Endothelial cell of umbilical vein (primary cell): ENCODE measurements around the gene WLS. TPM values are rescaled to one million over a fixed set of nuclear protein-coding genes. Genes with fewer than 3 reads are reported as not detected.

Experiments used
- BruUV-seq: library from RNA; stranded (reverse); fragments of 400-500 nt; replicated peaks from 2 replicates; lab custom pipeline; 2021; lab: Mats Ljungman, UMichigan
- CTCF ChIA-PET: fragments of 300-600, 350-600 bp; sonication (Branson Sonifier 250); formaldehyde crosslinking; loops from one replicate; lab custom pipeline; 2021; ENCODE audit warnings: antibody characterized with exemption, inconsistent platforms; lab: Charles Lee
- POLR2A ChIA-PET: fragments of 300-600, 350-600 bp; sonication (Branson Sonifier 250); formaldehyde crosslinking; loops from one replicate; lab custom pipeline; 2021; ENCODE audit warnings: antibody characterized with exemption, inconsistent platforms; lab: Charles Lee
- DNase-seq: peaks from one replicate; pipeline ENCODE4 v3.0.0-alpha.2; 2011; ENCODE audit warnings: low read depth, low spot score
- FAIRE-seq: peaks from 2 replicates; lab custom pipeline; 2011; peaks lifted over from hg19 to GRCh38; lab: Jason Lieb, UNC
- H2AFZ ChIP-seq: 2 replicates; pipeline ENCODE4 v1.6.0; 2012; ENCODE audit warnings: low read depth, low read length, control low read depth, inconsistent platforms
- H3K27ac ChIP-seq: 2 replicates; pipeline ENCODE4 v1.5.1; 2011; ENCODE audit warnings: low read depth, mild to moderate bottlenecking, control low read depth, low read length, moderate library complexity; ENCODE audit not compliant: insufficient read depth
- H3K27me3 ChIP-seq, 2 experiments: 2 replicates each; pipeline versions ENCODE4 v1.6.0 to v1.6.1; 2011; ENCODE audit warnings: low read length in 2 of 2, mixed read lengths in 1 of 2; ENCODE audit not compliant: control insufficient read depth in 2 of 2, insufficient read depth in 2 of 2
- H3K36me3 ChIP-seq, 2 experiments: 2 replicates in 1 of 2; 3 replicates in 1 of 2; pipeline ENCODE4 v1.5.1; 2011; ENCODE audit warnings: low read length in 2 of 2, mild to moderate bottlenecking in 1 of 2, moderate library complexity in 1 of 2; ENCODE audit not compliant: control insufficient read depth in 2 of 2, insufficient read depth in 2 of 2; ENCODE audit errors: extremely low read depth in 1 of 2
- H3K4me1 ChIP-seq: 3 replicates; pipeline ENCODE4 v1.5.1; 2011; ENCODE audit warnings: mild to moderate bottlenecking, low read length; ENCODE audit not compliant: control insufficient read depth, insufficient read depth; ENCODE audit errors: extremely low read depth
- H3K4me2 ChIP-seq: 2 replicates; pipeline ENCODE4 v1.6.1; 2011; ENCODE audit warnings: low read length, control low read depth, mixed read lengths; ENCODE audit not compliant: insufficient read depth
- H3K4me3 ChIP-seq, 3 experiments: fragments of 200-600 bp in 1 of 3; sonication (generic), shearing (Covaris generic) in 1 of 3; replicated peaks in 1 of 3; 2 replicates each; pipeline ENCODE4 v1.5.1; 2011 to 2016; ENCODE audit warnings: control low read depth in 3 of 3, low read length in 3 of 3, mild to moderate bottlenecking in 2 of 3, inconsistent platforms in 1 of 3, low read depth in 1 of 3, moderate library complexity in 1 of 3; ENCODE audit not compliant: insufficient read depth in 1 of 3
- H3K79me2 ChIP-seq: 2 replicates; pipeline ENCODE4 v1.6.0; 2012; ENCODE audit warnings: low read length, inconsistent platforms; ENCODE audit not compliant: control insufficient read depth, insufficient read depth
- H3K9ac ChIP-seq: replicated peaks from 2 replicates; pipeline ENCODE3; 2011; ENCODE audit warnings: low read length, control low read depth; ENCODE audit not compliant: insufficient read depth; ENCODE audit errors: extremely low read depth
- H3K9me1 ChIP-seq: replicated peaks from 3 replicates; pipeline ENCODE4 v1.6.0; 2011; ENCODE audit warnings: mild to moderate bottlenecking, low read length; ENCODE audit not compliant: control insufficient read depth, insufficient read depth; ENCODE audit errors: extremely low read depth
- H3K9me3 ChIP-seq: replicated peaks from 2 replicates; pipeline ENCODE4 v1.5.1; 2012; ENCODE audit warnings: low read length, inconsistent platforms; ENCODE audit not compliant: control insufficient read depth, insufficient read depth
- H4K20me1 ChIP-seq: replicated peaks from 2 replicates; pipeline ENCODE3; 2011; ENCODE audit warnings: mild to moderate bottlenecking, low read length; ENCODE audit not compliant: control insufficient read depth, insufficient read depth; ENCODE audit errors: extremely low read depth
- CTCF ChIP-seq, 2 donors: IDR thresholded peaks; 1 replicate in 1 of 2; 2 replicates in 1 of 2; pipeline ENCODE4 v1.5.1; 2011; ENCODE audit warnings: low read length in 2 of 2, mild to moderate bottlenecking in 2 of 2, moderate library complexity in 2 of 2, control low read depth in 1 of 2, inconsistent platforms in 1 of 2, low read depth in 1 of 2; ENCODE audit not compliant: insufficient read depth in 1 of 2; ENCODE audit errors: extremely low read depth in 1 of 2
- EZH2 ChIP-seq: IDR thresholded peaks from 2 replicates; pipeline ENCODE4 v1.6.1; 2012; ENCODE audit warnings: borderline replicate concordance, low read depth, mild to moderate bottlenecking, moderate library complexity, low read length, inconsistent platforms; ENCODE audit not compliant: severe bottlenecking
- FOS ChIP-seq: IDR thresholded peaks from 2 replicates; pipeline ENCODE4 v1.6.1; 2011; ENCODE audit warnings: mild to moderate bottlenecking, low read length, moderate library complexity, borderline replicate concordance; ENCODE audit not compliant: insufficient read depth
- GATA2 ChIP-seq: IDR thresholded peaks from 2 replicates; pipeline ENCODE4 v1.7.0; 2011; ENCODE audit warnings: low read depth, mild to moderate bottlenecking, moderate library complexity, mixed read lengths, low read length; ENCODE audit not compliant: insufficient read length, insufficient read depth
- JUN ChIP-seq: IDR thresholded peaks from 2 replicates; pipeline ENCODE4 v1.6.1; 2011; ENCODE audit warnings: borderline replicate concordance, low read depth; ENCODE audit not compliant: insufficient read length, insufficient read depth
- MYC ChIP-seq: IDR thresholded peaks from one replicate; pipeline ENCODE4 v1.6.1; 2011; ENCODE audit warnings: mild to moderate bottlenecking, low read depth, low read length
- POLR2A ChIP-seq: IDR thresholded peaks from 2 replicates; pipeline ENCODE4 v1.6.1; 2012; ENCODE audit warnings: low read depth, mild to moderate bottlenecking, control low read depth, low read length
- POLR2AphosphoS5 ChIP-seq: IDR thresholded peaks from 2 replicates; pipeline ENCODE4 v1.6.1; 2012; ENCODE audit warnings: low read depth, mild to moderate bottlenecking, control low read depth, low read length, moderate library complexity; ENCODE audit not compliant: insufficient read depth
- dilution Hi-C: fragments of 300-500 bp; cut with MboI; formaldehyde crosslinking; loops from one replicate; pipeline ENCODE4 v1.15.0; 2019; ENCODE audit warnings: low sequenced_read_pairs; ENCODE audit not compliant: extremely low pct_ligation_motif_present
- intact Hi-C: fragments of 100-400 bp; cut with micrococcal nuclease; formaldehyde crosslinking; loops from one replicate; pipeline ENCODE4 v1.10.0; 2022
- polyA plus RNA-seq, 4 experiments: library from polyadenylated mRNA; depleted of rRNA in 3 of 4; stranded (reverse) in 3 of 4; unstranded in 1 of 4; fragments of >200 nt; gene quantifications; 2 replicates each; pipeline versions ENCODE4 v1.2.1 to v1.2.3, GENCODE V29; 2011 to 2012; ENCODE audit warnings: missing spikeins in 1 of 4
- total RNA-seq: library from RNA; stranded (reverse); gene quantifications from 2 replicates; pipeline ENCODE4 v1.2.3, GENCODE V29; 2021
- TF ChIP-seq, protein P1 (sequence below): IDR thresholded peaks from 2 replicates; pipeline ENCODE4 v1.6.1; 2011; ENCODE audit not compliant: insufficient read depth, insufficient read length

The WLS gene
- total and polyA plus RNA-seq, 2 donors (not counting 3 experiments of a cell fraction or from before 2014, with no cell fraction given), result 121 to 199 TPM

- dilution Hi-C loops (loop anchor here (25.0 kb wide), 1 partner anchor 208 kb away; no protein-coding TSS in a partner anchor), intact Hi-C loops (no loop called here)
- H4K20me1 ChIP-seq, result no peaks in the 10 kb centered on the region
- TF ChIP-seq CTCF (IDR thresholded peaks at IDR 0.05; ENCODE audit: extremely low read depth in 1 of 2, insufficient read depth in 1 of 2, low read depth in 1 of 2, low read length in 2 of 2), result no peak
- TF ChIP-seq POLR2A, result no peak
- TF ChIP-seq GATA2, result no peak
- TF ChIP-seq EZH2, result no peak
- TF ChIP-seq, protein P1, sequence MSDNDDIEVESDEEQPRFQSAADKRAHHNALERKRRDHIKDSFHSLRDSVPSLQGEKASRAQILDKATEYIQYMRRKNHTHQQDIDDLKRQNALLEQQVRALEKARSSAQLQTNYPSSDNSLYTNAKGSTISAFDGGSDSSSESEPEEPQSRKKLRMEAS, result no peak
- no peak for TF ChIP-seq JUN
- no peak for TF ChIP-seq POLR2AphosphoS5
- no peak for TF ChIP-seq MYC
- TF ChIP-seq FOS, result no peak
- H3K9me3 ChIP-seq, result no peaks in the 10 kb centered on the region
- H3K27ac ChIP-seq, result no peak overlapping the region
- H3K79me2 ChIP-seq, result no peaks in the 10 kb centered on the region
- no peak overlapping the region for H3K4me3 ChIP-seq
- FAIRE-seq (no peak), DNase-seq (no peak)
- H2AFZ ChIP-seq, result no peak overlapping the region
- H3K36me3 ChIP-seq, result peaks cover 15 to 24% of the 10 kb centered on the region in 2 experiments
- no peak overlapping the region for H3K4me2 ChIP-seq
- CTCF ChIA-PET, result interaction anchor here (0.7 to 3.0 kb wide), 3 partner anchors 8 to 217 kb away, joined by 3 to 19 read pairs (median 5); no protein-coding TSS in a partner anchor
- no peak overlapping the region for H3K9ac ChIP-seq
- H3K27me3 ChIP-seq, result no peaks in the 10 kb centered on the region
- no peaks in the 10 kb centered on the region for H3K9me1 ChIP-seq
- POLR2A ChIA-PET, result no interaction called here
- BruUV-seq, result no TSS peak
- H3K4me1 ChIP-seq, result peaks cover 2% of the 10 kb centered on the region
These were observed 103.5 kb downstream of the WLS start for GRCh38 chr1:68128820-68129219.
